ENCODE measurements around the gene OSBPL2. TPM values are rescaled to one million over a fixed set of nuclear protein-coding genes. Genes with fewer than 3 reads are reported as not detected.

OSBPL2 gene
- total RNA-seq, 1 experiment from 2014 or later = 49.5 TPM

- CTCF ChIA-PET = no interaction called here
- TF ChIP-seq FOXP4 (CRISPR knock-in tag; IDR thresholded peaks at IDR 0.05) (no peak), ATF1 (CRISPR knock-in tag; IDR thresholded peaks at IDR 0.05) (no peak), CREM (CRISPR knock-in tag; IDR thresholded peaks at IDR 0.05) (no peak), MYBL2 (CRISPR knock-in tag; IDR thresholded peaks at IDR 0.05) (no peak), ERG (CRISPR knock-in tag; IDR thresholded peaks at IDR 0.05) (no peak), EMX1 (CRISPR knock-in tag; IDR thresholded peaks at IDR 0.05) (no peak), CDX4 (CRISPR knock-in tag; IDR thresholded peaks at IDR 0.05; ENCODE audit: borderline replicate concordance) (no peak), NFYB (CRISPR knock-in tag; conservative IDR thresholded peaks at IDR 0.05; ENCODE audit: low read depth) (no peak), RELA (CRISPR knock-in tag; IDR thresholded peaks at IDR 0.05; ENCODE audit: borderline replicate concordance) (no peak), ZBTB43 (CRISPR knock-in tag; IDR thresholded peaks at IDR 0.05) (no peak), KAT7 (CRISPR knock-in tag; IDR thresholded peaks at IDR 0.05; ENCODE audit: borderline replicate concordance) (no peak), ELF4 (CRISPR knock-in tag; IDR thresholded peaks at IDR 0.05; ENCODE audit: low read depth) (no peak), NR2C2 (CRISPR knock-in tag; IDR thresholded peaks at IDR 0.05) (no peak), E2F5 (CRISPR knock-in tag; IDR thresholded peaks at IDR 0.05) (no peak), NFATC4 (CRISPR knock-in tag; IDR thresholded peaks at IDR 0.05) (no peak), RORB (CRISPR knock-in tag; IDR thresholded peaks at IDR 0.05) (no peak), CBFB (CRISPR knock-in tag; IDR thresholded peaks at IDR 0.05; ENCODE audit: low read depth) (no peak), ZNF138 (CRISPR knock-in tag; conservative IDR thresholded peaks at IDR 0.05) (no peak), TP53 (CRISPR knock-in tag; IDR thresholded peaks at IDR 0.05) (no peak)
Measured at GRCh38 chr20:62200491-62201172, 37.7 kb upstream of the OSBPL2 start.

More at GRCh38 chr20:62200491-62201172, 37.7 kb upstream of the OSBPL2 start:
- POLR2A ChIA-PET = no interaction called here
- Mint-ChIP-seq H3K4me1 (no peaks in the 10 kb centered on the region), H3K9me3 (no peaks in the 10 kb centered on the region), H3K36me3 (peaks cover 40% of the 10 kb centered on the region), H3K27me3 (ENCODE audit: low read depth) (no peaks in the 10 kb centered on the region), H3K4me3 (no peak overlapping the region), H3K27ac (no peak overlapping the region)
- DNase-seq (ENCODE audit: low spot score) = no peak
- ATAC-seq = no peak

All from WTC11 (cell line).